ENCODE measurements around the gene VPS54.

The VPS54 gene

DNA sequence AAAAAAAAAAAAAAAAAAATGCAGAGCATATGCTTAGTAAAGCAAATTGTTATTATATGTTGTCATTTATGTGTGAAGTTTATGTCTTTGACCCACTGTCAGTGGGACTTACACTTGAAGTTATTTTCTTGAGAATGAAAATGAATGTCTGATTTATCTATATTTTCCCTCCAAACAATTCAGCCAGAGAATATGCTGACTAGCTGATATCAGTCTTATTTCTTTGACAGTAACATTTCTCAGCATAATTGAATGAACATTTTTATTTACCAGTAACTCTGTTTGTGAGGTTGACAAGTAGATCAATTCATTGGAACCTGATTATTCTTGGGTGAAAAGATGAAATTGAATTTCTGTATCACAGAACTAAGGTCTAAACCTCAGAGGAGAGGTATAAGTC, 40.0 kb upstream of the VPS54 start:
- H3K4me3 ChIP-seq, result no peak overlapping the region
- TF ChIP-seq, protein P1, sequence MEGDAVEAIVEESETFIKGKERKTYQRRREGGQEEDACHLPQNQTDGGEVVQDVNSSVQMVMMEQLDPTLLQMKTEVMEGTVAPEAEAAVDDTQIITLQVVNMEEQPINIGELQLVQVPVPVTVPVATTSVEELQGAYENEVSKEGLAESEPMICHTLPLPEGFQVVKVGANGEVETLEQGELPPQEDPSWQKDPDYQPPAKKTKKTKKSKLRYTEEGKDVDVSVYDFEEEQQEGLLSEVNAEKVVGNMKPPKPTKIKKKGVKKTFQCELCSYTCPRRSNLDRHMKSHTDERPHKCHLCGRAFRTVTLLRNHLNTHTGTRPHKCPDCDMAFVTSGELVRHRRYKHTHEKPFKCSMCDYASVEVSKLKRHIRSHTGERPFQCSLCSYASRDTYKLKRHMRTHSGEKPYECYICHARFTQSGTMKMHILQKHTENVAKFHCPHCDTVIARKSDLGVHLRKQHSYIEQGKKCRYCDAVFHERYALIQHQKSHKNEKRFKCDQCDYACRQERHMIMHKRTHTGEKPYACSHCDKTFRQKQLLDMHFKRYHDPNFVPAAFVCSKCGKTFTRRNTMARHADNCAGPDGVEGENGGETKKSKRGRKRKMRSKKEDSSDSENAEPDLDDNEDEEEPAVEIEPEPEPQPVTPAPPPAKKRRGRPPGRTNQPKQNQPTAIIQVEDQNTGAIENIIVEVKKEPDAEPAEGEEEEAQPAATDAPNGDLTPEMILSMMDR (IDR thresholded peaks at IDR 0.05), result no peak
- H3K27ac ChIP-seq, result no peak overlapping the region
- DNase-seq (ENCODE audit: low spot score), result no peak

DNA sequence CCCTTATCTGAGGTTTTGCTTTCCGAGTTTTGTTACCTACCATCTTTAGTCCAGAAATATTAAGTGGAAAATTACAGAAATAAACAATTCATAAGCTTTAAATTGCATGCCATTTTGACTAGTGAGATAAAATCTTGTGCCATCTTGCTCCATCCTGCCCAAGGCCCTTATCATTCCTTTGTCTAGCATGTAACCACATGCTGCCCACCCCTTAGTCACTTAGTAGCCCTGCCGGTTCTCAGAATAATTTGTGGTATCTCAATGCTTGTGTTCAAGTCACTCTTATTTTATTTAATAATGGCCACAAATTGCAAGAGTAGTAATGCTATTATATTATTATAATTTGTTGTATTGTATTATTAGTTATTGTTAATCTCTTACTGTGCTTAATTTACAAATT, 36.8 kb upstream of the VPS54 start:
- no peak overlapping the region for H3K27ac ChIP-seq
- TF ChIP-seq, protein P1 (IDR thresholded peaks at IDR 0.05), result no peak
- H3K4me3 ChIP-seq, result no peak overlapping the region
- no peak for DNase-seq (ENCODE audit: low spot score)

DNA sequence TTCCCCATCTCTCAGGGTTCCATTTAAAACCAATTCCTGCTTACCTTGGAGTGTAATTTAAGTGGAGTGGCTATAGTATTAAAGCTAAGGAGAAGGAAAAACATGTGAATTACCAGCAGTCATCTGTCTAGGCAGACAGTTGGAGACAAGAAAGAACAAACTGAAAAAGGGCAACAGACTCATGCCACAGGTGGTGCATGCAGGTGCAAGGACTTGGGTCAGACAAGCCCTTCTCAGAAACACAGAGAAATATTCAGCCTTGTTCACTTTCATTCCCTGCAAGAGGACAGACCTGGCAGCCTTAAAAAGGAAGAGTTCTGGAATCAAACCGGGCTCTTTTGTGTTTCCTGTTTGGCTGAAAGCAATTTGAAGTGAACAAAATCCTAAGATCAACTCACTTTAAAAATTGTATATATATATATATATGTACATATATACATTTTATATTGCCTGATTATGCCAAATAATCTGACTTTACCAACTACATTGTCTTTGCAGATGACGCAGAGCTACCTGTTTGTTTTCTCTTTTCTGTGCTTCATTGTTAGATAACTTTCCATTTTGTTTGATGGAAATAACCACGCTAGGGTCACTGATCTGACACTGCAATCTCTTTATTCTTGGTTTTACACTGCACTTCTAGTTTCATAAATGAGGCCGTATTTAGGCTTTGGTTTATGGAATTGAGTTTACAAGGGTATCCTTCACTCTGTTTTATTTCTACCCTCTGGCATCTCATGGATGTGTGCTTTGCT, 35.1 kb upstream of the VPS54 start:
- H3K4me3 ChIP-seq, result no peak overlapping the region
- H3K27ac ChIP-seq, result no peak overlapping the region
- TF ChIP-seq, protein P1 (IDR thresholded peaks at IDR 0.05), result no peak
- no peak for DNase-seq (ENCODE audit: low spot score)

DNA sequence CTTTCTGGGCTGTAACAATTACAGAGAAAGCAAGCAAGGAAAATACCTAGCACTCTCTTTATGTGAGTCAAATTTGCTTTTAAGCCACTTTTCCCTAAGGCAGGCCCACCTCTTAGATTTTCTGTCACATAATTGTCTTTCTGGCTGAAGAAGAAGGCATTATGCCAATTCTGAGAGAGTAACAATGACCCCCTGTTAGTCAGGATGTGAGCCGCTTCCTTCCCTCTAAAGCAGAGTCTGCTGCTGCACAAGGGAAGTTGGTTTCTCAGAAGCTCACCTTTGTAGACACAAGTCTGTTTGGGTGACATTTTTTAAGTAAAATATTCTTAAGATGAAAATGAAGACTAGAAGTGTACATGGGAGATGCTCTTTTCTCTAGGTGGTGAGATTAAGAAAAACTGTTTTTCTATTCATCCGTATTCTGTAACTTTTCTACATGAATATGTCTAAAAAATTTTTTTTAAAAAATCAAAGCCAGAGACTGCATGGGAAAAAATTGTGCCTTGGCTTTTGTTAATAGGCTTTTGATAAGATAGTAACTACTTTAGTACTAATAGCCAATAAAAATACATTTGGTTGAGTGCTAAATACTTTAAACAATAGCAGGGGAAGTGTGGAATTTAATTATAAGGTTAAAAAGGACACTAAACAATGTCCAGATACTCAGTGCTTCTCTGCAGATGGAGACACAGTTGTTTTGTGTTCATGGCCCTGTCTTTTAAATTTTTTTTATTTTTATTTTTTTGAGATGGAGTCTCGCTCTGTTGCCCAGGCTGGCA, 33.4 kb upstream of the VPS54 start:
- TF ChIP-seq, protein P1 (IDR thresholded peaks at IDR 0.05), result no peak
- Histone ChIP-seq H3K4me3 (no peak overlapping the region), H3K27ac (no peak overlapping the region)
- no peak for DNase-seq (ENCODE audit: low spot score)

DNA sequence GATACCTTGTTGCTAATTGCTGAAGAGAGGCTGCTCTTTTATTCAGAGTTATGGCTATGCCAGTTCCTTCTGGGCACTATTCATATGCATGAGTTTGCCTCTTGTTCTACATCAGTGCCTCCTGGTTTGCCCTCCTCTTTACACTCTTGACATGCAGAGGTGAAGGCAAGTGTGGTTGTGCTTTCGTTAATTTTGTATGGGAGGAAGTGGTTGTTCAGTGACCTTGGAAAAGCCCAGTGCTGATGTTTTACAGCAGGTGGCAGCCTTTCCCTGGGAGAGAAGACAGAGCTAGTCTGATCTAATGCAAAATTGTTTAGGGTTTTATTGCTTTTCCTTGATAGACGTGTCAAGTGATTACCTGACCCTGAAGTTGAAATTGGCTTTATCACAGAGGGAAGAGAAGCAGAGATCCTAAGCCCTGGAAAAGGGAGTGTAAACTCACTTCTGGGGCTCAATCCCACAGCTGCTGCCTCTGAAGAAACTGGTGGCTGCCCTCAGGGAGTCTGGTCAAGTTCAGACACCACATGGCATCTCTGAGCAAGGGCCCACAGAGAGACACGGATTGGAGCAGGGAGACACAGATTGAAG, 30.5 kb upstream of the VPS54 start:
- DNase-seq (ENCODE audit: low spot score), result no peak
- TF ChIP-seq, protein P1 (IDR thresholded peaks at IDR 0.05), result peak; percentile 73
- no peak overlapping the region for H3K27ac ChIP-seq
- H3K4me3 ChIP-seq, result no peak overlapping the region

DNA sequence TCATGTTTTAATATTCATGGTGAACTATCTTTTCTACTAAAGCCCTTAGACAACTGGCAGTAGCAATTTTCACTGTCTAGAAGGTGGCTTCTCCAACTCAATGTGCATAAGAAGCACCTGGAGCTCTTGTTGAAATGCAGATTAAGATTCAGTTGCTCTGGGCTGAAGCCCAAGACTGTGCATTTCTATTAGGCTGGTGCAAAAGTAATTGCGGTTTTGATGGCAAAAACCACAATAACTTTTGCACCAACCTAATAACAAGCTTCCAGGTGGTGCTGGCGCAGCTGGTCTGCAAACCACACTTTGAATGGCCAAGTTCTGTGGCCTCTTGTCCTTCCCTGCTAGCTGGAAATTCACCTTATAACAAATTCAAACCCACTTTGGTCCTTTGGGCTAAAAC, 26.7 kb upstream of the VPS54 start:
- TF ChIP-seq, protein P1 (IDR thresholded peaks at IDR 0.05), result no peak
- no peak for DNase-seq (ENCODE audit: low spot score)

More for the DNA sequence above, 26.7 kb upstream of the VPS54 start:
- H3K4me3 ChIP-seq, result no peak overlapping the region
- H3K27ac ChIP-seq, result no peak overlapping the region

Data from coronary artery (tissue), 2 donors.